ENCODE measurements around the gene PIK3C2G.

The PIK3C2G gene

GRCh38 chr12:18313306-18313705 is 52.0 kb downstream of the PIK3C2G start:
- no peaks in the 10 kb centered on the region for H3K4me1 ChIP-seq (ENCODE audit: control insufficient read depth, insufficient read depth, low read length)
- H3K9me3 ChIP-seq (ENCODE audit: control insufficient read depth, low read length): no peaks in the 10 kb centered on the region
- no peak overlapping the region for H3K9ac ChIP-seq (ENCODE audit: low read length)
- H3K4me3 ChIP-seq (ENCODE audit: low read length): no peak overlapping the region
- no peaks in the 10 kb centered on the region for H3K36me3 ChIP-seq (ENCODE audit: control insufficient read depth, insufficient read depth, low read length)
- no peaks in the 10 kb centered on the region for H3K27me3 ChIP-seq (ENCODE audit: control insufficient read depth, insufficient read depth, low read length)

GRCh38 chr12:18320036-18320617 is 58.8 kb downstream of the PIK3C2G start:
- Histone ChIP-seq H3K4me3 (ENCODE audit: low read length) (no peak overlapping the region), H3K36me3 (ENCODE audit: control insufficient read depth, insufficient read depth, low read length) (no peaks in the 10 kb centered on the region), H3K9me3 (ENCODE audit: control insufficient read depth, low read length) (no peaks in the 10 kb centered on the region), H3K27me3 (ENCODE audit: control insufficient read depth, insufficient read depth, low read length) (no peaks in the 10 kb centered on the region), H3K9ac (ENCODE audit: low read length) (peak overlapping the region; percentile 23), H3K4me1 (ENCODE audit: control insufficient read depth, insufficient read depth, low read length) (peaks cover 6% of the 10 kb centered on the region)

- no peak overlapping the region for H3K4me3 ChIP-seq (ENCODE audit: low read length)
- H3K9me3 ChIP-seq (ENCODE audit: control insufficient read depth, low read length): no peaks in the 10 kb centered on the region
- no peaks in the 10 kb centered on the region for H3K36me3 ChIP-seq (ENCODE audit: control insufficient read depth, insufficient read depth, low read length)
- H3K4me1 ChIP-seq (ENCODE audit: control insufficient read depth, insufficient read depth, low read length): peaks cover 6% of the 10 kb centered on the region
- no peaks in the 10 kb centered on the region for H3K27me3 ChIP-seq (ENCODE audit: control insufficient read depth, insufficient read depth, low read length)
- no peak overlapping the region for H3K9ac ChIP-seq (ENCODE audit: low read length)
Measured at GRCh38 chr12:18320976-18321375, 59.7 kb downstream of the PIK3C2G start.

GRCh38 chr12:18323159-18323558 is 61.8 kb downstream of the PIK3C2G start:
- H3K4me3 ChIP-seq (ENCODE audit: low read length): no peak overlapping the region
- H3K36me3 ChIP-seq (ENCODE audit: control insufficient read depth, insufficient read depth, low read length): no peaks in the 10 kb centered on the region
- no peaks in the 10 kb centered on the region for H3K9me3 ChIP-seq (ENCODE audit: control insufficient read depth, low read length)
- no peaks in the 10 kb centered on the region for H3K27me3 ChIP-seq (ENCODE audit: control insufficient read depth, insufficient read depth, low read length)
- peaks cover 6% of the 10 kb centered on the region for H3K4me1 ChIP-seq (ENCODE audit: control insufficient read depth, insufficient read depth, low read length)
- no peak overlapping the region for H3K9ac ChIP-seq (ENCODE audit: low read length)

- no peaks in the 10 kb centered on the region for H3K9me3 ChIP-seq (ENCODE audit: control insufficient read depth, low read length)
- no peak overlapping the region for H3K9ac ChIP-seq (ENCODE audit: low read length)
- H3K36me3 ChIP-seq (ENCODE audit: control insufficient read depth, insufficient read depth, low read length): no peaks in the 10 kb centered on the region
- H3K27me3 ChIP-seq (ENCODE audit: control insufficient read depth, insufficient read depth, low read length): no peaks in the 10 kb centered on the region
- H3K4me1 ChIP-seq (ENCODE audit: control insufficient read depth, insufficient read depth, low read length): no peaks in the 10 kb centered on the region
- H3K4me3 ChIP-seq (ENCODE audit: low read length): no peak overlapping the region
Measured at GRCh38 chr12:18327036-18327435, 65.7 kb downstream of the PIK3C2G start.

- no peaks in the 10 kb centered on the region for H3K27me3 ChIP-seq (ENCODE audit: control insufficient read depth, insufficient read depth, low read length)
Measured at GRCh38 chr12:18332173-18332572, 70.9 kb downstream of the PIK3C2G start.

GRCh38 chr12:18339633-18340032 is 78.3 kb downstream of the PIK3C2G start:
- H3K4me1 ChIP-seq (ENCODE audit: control insufficient read depth, insufficient read depth, low read length): no peaks in the 10 kb centered on the region
- no peaks in the 10 kb centered on the region for H3K36me3 ChIP-seq (ENCODE audit: control insufficient read depth, insufficient read depth, low read length)
- H3K9ac ChIP-seq (ENCODE audit: low read length): no peak overlapping the region
- H3K4me3 ChIP-seq (ENCODE audit: low read length): no peak overlapping the region
- no peaks in the 10 kb centered on the region for H3K9me3 ChIP-seq (ENCODE audit: control insufficient read depth, low read length)
- no peaks in the 10 kb centered on the region for H3K27me3 ChIP-seq (ENCODE audit: control insufficient read depth, insufficient read depth, low read length)

More at GRCh38 chr12:18332173-18332572, 70.9 kb downstream of the PIK3C2G start:
- no peak overlapping the region for H3K9ac ChIP-seq (ENCODE audit: low read length)
- H3K9me3 ChIP-seq (ENCODE audit: control insufficient read depth, low read length): no peaks in the 10 kb centered on the region
- H3K36me3 ChIP-seq (ENCODE audit: control insufficient read depth, insufficient read depth, low read length): no peaks in the 10 kb centered on the region
- H3K4me1 ChIP-seq (ENCODE audit: control insufficient read depth, insufficient read depth, low read length): no peaks in the 10 kb centered on the region
- no peak overlapping the region for H3K4me3 ChIP-seq (ENCODE audit: low read length)

GRCh38 chr12:18340186-18340585 is 78.9 kb downstream of the PIK3C2G start:
- Histone ChIP-seq H3K27me3 (ENCODE audit: control insufficient read depth, insufficient read depth, low read length) (no peaks in the 10 kb centered on the region), H3K9ac (ENCODE audit: low read length) (no peak overlapping the region), H3K9me3 (ENCODE audit: control insufficient read depth, low read length) (no peaks in the 10 kb centered on the region), H3K4me1 (ENCODE audit: control insufficient read depth, insufficient read depth, low read length) (no peaks in the 10 kb centered on the region), H3K4me3 (ENCODE audit: low read length) (no peak overlapping the region), H3K36me3 (ENCODE audit: control insufficient read depth, insufficient read depth, low read length) (no peaks in the 10 kb centered on the region)

- Histone ChIP-seq H3K36me3 (ENCODE audit: control insufficient read depth, insufficient read depth, low read length) (no peaks in the 10 kb centered on the region), H3K4me1 (ENCODE audit: control insufficient read depth, insufficient read depth, low read length) (no peaks in the 10 kb centered on the region), H3K9me3 (ENCODE audit: control insufficient read depth, low read length) (no peaks in the 10 kb centered on the region), H3K27me3 (ENCODE audit: control insufficient read depth, insufficient read depth, low read length) (no peaks in the 10 kb centered on the region), H3K9ac (ENCODE audit: low read length) (no peak overlapping the region), H3K4me3 (ENCODE audit: low read length) (no peak overlapping the region)
Measured at GRCh38 chr12:18340786-18341185, 79.5 kb downstream of the PIK3C2G start.

GRCh38 chr12:18343708-18344107 is 82.4 kb downstream of the PIK3C2G start:
- Histone ChIP-seq H3K27me3 (ENCODE audit: control insufficient read depth, insufficient read depth, low read length) (no peaks in the 10 kb centered on the region), H3K4me1 (ENCODE audit: control insufficient read depth, insufficient read depth, low read length) (no peaks in the 10 kb centered on the region), H3K9ac (ENCODE audit: low read length) (no peak overlapping the region), H3K36me3 (ENCODE audit: control insufficient read depth, insufficient read depth, low read length) (peaks cover 1% of the 10 kb centered on the region), H3K4me3 (ENCODE audit: low read length) (no peak overlapping the region), H3K9me3 (ENCODE audit: control insufficient read depth, low read length) (no peaks in the 10 kb centered on the region)

- Histone ChIP-seq H3K9ac (ENCODE audit: low read length) (no peak overlapping the region), H3K9me3 (ENCODE audit: control insufficient read depth, low read length) (no peaks in the 10 kb centered on the region), H3K4me1 (ENCODE audit: control insufficient read depth, insufficient read depth, low read length) (no peaks in the 10 kb centered on the region), H3K4me3 (ENCODE audit: low read length) (no peak overlapping the region), H3K36me3 (ENCODE audit: control insufficient read depth, insufficient read depth, low read length) (peaks cover 3% of the 10 kb centered on the region), H3K27me3 (ENCODE audit: control insufficient read depth, insufficient read depth, low read length) (no peaks in the 10 kb centered on the region)
Measured at GRCh38 chr12:18345021-18345735, 83.9 kb downstream of the PIK3C2G start.

- no peaks in the 10 kb centered on the region for H3K27me3 ChIP-seq (ENCODE audit: control insufficient read depth, insufficient read depth, low read length)
- H3K36me3 ChIP-seq (ENCODE audit: control insufficient read depth, insufficient read depth, low read length): peaks cover 3% of the 10 kb centered on the region
- no peak overlapping the region for H3K9ac ChIP-seq (ENCODE audit: low read length)
- no peaks in the 10 kb centered on the region for H3K9me3 ChIP-seq (ENCODE audit: control insufficient read depth, low read length)
- H3K4me3 ChIP-seq (ENCODE audit: low read length): no peak overlapping the region
- H3K4me1 ChIP-seq (ENCODE audit: control insufficient read depth, insufficient read depth, low read length): no peaks in the 10 kb centered on the region
Measured at GRCh38 chr12:18352312-18352711, 91.0 kb downstream of the PIK3C2G start.
